GM19043 (cell line): ENCODE data around the gene ARHGEF2.
"Not testable (repeated sequence)": the region's sequence is repeated elsewhere in the genome, so short reads cannot be mapped to it uniquely, and the experiment has no call there.

Experiments
- ATAC-seq: cut with Tn5 transposase; IDR thresholded peaks from one replicate; pipeline ENCODE4 v1.9.1; 2021; ENCODE audit warnings: low read depth; ENCODE audit not compliant: unreplicated experiment

The ARHGEF2 gene

GRCh38 chr1:155946633-155947219 lies 31.6 kb downstream of the ARHGEF2 start:
- ATAC-seq = peak; percentile 16

DNA sequence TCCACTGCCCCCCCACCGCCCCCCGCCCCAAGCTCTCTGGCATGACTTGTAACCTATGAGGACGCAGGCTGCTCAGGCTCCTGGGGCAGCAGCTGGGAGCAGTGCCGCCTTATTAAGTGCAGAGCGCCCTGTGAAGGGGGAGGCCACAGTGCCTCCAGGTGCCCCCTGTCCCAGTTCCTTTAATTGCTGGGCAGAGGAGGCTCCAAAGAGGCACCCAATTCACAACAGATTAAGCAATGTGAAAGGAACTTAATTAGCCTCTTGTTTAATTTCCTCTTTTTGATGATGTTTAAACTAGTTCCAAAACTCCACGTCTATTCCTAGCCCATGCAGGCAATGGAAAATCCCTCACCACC lies 33.9 kb downstream of the ARHGEF2 start:
- ATAC-seq = no peak

- ATAC-seq = no peak
Measured at GRCh38 chr1:155942578-155943141, 35.7 kb downstream of the ARHGEF2 start.

- no peak for ATAC-seq
Measured at GRCh38 chr1:155941845-155942531, 36.4 kb downstream of the ARHGEF2 start.

GRCh38 chr1:155940993-155941844 lies 37.1 kb downstream of the ARHGEF2 start, which contains the start of gene RXFP4:
Gene RXFP4 (plus strand): TSS chr1:155941638. CDS start chr1:155941710, 72 bp downstream.
- ATAC-seq = no peak

DNA sequence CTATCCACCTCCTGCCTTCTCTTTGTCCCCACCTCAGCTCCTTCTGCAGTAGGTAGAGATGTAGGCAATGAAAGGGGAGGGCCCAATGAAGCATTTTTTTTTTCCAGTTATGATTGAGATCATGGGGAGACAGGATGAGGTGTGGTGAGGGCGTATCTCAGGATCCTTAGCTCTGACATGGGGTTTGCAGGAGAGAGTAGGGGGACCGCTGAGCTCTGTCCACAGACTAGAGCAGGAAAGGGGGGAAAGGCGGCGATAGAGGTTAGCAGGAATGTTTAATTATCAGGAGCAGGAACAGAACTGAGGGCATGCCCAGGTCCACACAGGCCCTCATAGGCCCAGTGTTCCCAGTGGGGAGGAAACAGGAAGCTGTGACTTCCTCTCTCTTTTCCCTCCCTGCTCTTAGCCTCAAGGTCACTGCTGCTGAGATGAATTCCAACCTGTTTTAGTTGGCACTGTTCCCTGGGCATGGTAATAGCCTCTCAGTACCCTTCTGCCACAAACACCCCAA lies 37.8 kb downstream of the ARHGEF2 start:
- ATAC-seq = no peak

GRCh38 chr1:155938220-155938627 lies 40.1 kb downstream of the ARHGEF2 start:
- ATAC-seq = no peak

DNA sequence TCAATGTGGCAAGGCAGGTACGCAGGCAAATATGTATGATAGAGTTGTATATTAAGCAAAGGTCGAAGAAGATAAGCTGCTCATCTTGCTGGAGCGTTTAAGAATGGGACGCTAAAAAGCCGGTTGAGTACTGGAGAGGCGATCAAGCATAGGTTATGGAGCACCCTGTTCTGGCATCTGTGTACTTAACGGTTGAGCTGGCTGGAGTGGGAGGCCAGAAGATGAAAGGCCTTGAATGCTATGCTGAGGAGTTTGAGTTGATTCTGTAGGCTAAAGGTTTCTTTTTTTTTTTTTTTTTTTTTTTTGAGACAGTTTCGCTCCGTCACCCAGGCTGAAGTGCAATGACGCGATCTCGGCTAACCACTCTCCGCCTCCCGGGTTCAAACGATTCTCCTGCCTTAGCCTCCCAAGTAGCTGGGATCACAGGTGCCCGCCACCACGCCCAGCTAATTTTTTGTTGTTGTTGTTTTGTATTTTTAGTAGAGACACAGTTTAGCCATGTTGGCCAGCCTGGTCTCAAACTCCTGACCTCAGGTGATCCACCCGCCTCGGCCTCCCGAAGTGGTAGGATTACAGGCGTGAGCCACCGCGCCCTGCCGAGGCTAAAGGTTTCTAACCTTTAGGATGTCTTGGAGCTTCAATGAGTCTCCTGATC lies 43.3 kb downstream of the ARHGEF2 start:
- no peak for ATAC-seq

DNA sequence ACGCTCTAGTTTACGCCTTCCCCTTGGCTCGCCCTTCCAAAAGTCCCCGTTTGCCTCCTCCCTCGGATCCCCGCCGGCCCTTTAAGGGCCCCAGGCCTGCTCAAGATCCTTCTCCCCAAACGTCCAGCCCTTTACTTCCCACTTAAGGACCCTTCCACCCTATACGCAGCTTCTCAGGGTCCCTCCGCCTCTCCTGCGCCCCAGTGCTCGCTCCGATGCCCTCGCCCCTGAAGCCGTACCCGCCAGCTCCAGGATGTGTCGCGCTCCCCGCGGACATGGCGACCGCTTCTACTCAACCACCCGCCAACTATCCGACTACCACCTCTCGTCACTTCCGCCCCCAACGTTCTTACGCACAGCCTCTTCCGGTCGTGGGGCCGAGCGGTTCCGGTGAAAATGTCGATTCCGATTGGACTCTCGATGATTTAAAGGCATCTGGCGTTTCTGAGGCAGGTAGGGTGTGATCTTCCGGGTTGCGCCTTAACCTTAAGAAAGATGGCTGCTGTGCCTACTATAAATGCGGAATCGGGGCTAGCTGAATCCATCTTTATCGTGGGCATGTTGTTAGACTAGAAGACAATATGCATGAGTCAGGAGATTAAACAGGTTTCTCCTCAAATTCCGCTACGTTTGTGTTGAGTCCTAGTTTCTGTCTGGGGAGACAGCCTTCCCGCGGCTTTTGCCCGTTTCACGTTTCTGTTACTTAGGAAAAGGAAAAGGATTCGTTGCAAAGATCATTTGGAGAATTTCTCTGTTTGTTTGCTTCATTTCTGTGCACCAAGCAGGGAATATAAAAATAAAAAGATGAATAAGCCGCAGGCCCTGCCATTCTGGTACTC lies 44.0 kb downstream of the ARHGEF2 start, which contains the start of gene KHDC4:
Gene KHDC4, minus strand, starts transcription at position 317 of the 839 bp plus-strand sequence. Its CDS starts 40 bp downstream, at position 277.
- peak; percentile 91 for ATAC-seq

GRCh38 chr1:155933591-155934096 lies 44.7 kb downstream of the ARHGEF2 start:
- ATAC-seq = no peak

DNA sequence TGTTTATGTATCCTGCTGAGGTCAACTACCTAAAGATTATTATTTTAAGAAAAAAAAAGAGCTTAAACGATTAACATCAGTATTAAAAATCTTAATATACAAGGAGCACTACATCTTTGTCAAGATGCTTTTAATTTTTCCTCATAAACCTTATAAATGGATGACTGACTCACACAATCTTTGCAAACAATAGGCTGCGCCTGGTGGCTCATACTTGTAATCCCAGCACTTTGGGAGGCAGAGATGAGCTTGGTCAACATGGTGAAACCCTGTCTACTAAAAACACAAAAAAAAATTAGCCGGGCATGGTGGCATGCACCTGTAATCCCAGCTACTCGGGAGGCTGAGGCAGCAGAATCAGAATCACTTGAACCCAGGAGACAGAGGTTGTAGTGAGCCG lies 45.9 kb downstream of the ARHGEF2 start:
- no peak for ATAC-seq

DNA sequence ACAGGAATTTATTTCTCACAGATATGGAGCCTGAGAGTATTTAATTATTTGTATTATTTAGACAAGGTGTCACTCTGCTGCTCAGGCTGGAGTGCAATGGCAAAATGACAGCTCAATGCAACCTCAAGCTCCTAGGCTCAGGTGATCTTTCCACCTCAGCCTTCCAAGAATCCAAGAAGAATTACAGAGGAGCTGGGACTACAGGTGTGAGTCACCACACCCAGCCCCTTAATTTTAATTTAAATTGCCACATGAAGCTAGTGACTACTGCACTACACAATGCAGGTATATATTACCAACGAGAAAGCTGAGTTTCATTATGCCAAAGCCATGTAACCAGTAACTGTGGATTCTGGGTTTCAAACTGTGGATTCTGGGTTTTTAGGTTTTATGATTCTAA lies 46.3 kb downstream of the ARHGEF2 start:
- ATAC-seq = no peak

GRCh38 chr1:155931332-155932038 lies 46.9 kb downstream of the ARHGEF2 start:
- no peak for ATAC-seq

- not testable (repeated sequence) for ATAC-seq
Measured at GRCh38 chr1:155930725-155931124, 47.6 kb downstream of the ARHGEF2 start.

DNA sequence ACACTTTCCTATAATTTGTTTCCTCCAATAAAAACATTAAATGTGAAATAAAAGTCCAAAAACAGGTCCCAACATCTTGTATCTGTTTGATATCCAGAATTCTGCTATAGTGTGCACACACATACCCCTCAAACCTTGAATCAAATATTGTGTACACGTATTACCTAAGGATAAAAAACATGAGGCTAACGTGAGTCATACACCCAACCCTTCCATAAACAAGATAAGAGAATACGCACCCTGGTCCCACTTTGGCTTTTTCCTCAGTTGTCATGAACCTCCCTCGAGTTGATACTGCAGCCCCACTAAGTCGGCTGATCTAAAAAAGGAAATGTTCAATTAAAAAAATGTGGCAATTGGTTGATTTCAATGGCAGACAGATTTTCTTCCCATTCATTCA lies 49.3 kb downstream of the ARHGEF2 start:
- ATAC-seq = no peak

GRCh38 chr1:155925506-155925905 lies 52.8 kb downstream of the ARHGEF2 start:
- no peak for ATAC-seq

DNA sequence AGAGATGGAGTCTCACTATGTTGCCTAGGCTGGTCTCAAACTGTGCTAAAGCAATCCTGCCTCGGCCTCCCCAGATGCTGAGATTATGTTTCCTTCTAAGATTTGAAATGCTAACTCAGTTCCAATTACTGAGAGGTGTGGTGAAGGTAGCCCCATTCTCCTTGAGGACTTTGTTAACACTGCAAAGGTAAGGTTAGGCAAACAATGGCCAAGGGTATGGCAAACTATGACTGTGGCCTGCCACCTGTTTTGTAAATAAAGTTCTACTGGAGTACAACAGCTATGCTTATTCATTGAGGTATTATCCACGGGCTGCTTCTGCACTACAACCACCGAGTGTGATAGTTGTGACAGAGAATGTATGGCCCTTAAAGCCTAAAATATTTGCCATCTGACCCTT lies 57.6 kb downstream of the ARHGEF2 start:
- no peak for ATAC-seq

DNA sequence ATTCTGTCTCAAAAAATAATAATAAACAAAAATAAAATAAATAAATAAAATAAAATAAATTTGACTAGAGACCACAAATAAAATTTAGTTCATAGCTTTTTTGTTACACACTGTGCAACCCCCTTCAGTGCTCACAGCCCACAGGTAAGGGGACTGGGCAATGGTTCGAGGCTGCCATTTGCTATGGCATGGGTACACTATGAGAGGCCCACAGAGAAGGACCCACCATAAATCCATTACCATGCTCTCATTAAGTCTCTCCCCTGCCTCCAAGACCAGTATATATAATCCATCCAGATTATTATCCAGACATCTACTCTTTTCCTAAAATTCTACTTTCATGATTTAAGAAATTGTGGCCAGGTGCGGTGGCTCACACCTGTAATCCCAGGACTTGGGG lies 58.5 kb downstream of the ARHGEF2 start:
- ATAC-seq = no peak

- ATAC-seq = no peak
Measured at GRCh38 chr1:155918660-155919059, 59.7 kb downstream of the ARHGEF2 start.
